ENCODE measurements around the gene FUBP3.

- TF ChIP-seq POLR2A (IDR thresholded peaks at IDR 0.05): no peak
- TF ChIP-seq, protein P1, sequence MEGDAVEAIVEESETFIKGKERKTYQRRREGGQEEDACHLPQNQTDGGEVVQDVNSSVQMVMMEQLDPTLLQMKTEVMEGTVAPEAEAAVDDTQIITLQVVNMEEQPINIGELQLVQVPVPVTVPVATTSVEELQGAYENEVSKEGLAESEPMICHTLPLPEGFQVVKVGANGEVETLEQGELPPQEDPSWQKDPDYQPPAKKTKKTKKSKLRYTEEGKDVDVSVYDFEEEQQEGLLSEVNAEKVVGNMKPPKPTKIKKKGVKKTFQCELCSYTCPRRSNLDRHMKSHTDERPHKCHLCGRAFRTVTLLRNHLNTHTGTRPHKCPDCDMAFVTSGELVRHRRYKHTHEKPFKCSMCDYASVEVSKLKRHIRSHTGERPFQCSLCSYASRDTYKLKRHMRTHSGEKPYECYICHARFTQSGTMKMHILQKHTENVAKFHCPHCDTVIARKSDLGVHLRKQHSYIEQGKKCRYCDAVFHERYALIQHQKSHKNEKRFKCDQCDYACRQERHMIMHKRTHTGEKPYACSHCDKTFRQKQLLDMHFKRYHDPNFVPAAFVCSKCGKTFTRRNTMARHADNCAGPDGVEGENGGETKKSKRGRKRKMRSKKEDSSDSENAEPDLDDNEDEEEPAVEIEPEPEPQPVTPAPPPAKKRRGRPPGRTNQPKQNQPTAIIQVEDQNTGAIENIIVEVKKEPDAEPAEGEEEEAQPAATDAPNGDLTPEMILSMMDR (IDR thresholded peaks at IDR 0.05): no peak
Observed at GRCh38 chr9:130660683-130661450, 81.5 kb downstream of the FUBP3 start.

Data from tibial nerve (tissue), 3 donors.